ENCODE results near the gene LGALS7. TPM values are rescaled to one million over a fixed set of nuclear protein-coding genes. Genes with fewer than 3 reads are reported as not detected.
"Not testable (repeated sequence)": the region's sequence is repeated elsewhere in the genome, so short reads cannot be mapped to it uniquely, and the experiment has no call there.

LGALS7 gene
- total RNA-seq, 1 experiment from 2014 or later = not detected

DNA sequence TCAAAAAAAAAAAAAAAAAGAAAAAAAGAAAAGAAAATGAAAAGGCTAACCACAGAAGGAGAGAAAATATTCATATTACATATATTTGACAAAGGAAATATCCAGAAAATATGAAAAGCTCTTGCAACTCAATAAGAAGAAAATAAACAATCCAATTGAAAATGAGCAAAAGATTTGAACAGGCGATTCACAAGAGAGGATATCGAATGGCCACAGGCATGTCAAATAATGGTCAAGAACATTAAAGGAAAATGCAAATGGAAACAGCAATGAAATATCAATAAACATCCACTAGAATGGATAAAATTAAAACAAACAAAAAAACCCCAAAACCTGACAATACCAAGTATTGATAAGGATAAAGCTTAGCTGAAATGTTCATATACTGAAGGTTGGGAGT, 8.1 kb downstream of the LGALS7 start:
- TF ChIP-seq, protein P1, sequence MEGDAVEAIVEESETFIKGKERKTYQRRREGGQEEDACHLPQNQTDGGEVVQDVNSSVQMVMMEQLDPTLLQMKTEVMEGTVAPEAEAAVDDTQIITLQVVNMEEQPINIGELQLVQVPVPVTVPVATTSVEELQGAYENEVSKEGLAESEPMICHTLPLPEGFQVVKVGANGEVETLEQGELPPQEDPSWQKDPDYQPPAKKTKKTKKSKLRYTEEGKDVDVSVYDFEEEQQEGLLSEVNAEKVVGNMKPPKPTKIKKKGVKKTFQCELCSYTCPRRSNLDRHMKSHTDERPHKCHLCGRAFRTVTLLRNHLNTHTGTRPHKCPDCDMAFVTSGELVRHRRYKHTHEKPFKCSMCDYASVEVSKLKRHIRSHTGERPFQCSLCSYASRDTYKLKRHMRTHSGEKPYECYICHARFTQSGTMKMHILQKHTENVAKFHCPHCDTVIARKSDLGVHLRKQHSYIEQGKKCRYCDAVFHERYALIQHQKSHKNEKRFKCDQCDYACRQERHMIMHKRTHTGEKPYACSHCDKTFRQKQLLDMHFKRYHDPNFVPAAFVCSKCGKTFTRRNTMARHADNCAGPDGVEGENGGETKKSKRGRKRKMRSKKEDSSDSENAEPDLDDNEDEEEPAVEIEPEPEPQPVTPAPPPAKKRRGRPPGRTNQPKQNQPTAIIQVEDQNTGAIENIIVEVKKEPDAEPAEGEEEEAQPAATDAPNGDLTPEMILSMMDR (IDR thresholded peaks at IDR 0.05; ENCODE audit: insufficient read depth in 1 of 2, low read depth in 1 of 2, low read length in 1 of 2, severe bottlenecking in 1 of 2, unreplicated experiment in 1 of 2) = no peak
- H3K9me3 Mint-ChIP-seq (ENCODE audit: unreplicated experiment) = no peaks in the 10 kb centered on the region
- no peaks in the 10 kb centered on the region for H3K36me3 Mint-ChIP-seq (ENCODE audit: insufficient read depth, unreplicated experiment)
- Histone ChIP-seq H3K4me1 (peaks cover 9% of the 10 kb centered on the region; the same call in 1 of the 2 replicates), H3K9me3 (no peaks in the 10 kb centered on the region; the same call in none of the 2 replicates), H3K27me3 (replicated peaks; ENCODE audit: control insufficient read depth, insufficient read depth, low read length) (no peaks in the 10 kb centered on the region), H3K36me3 (ENCODE audit: control insufficient read depth, insufficient read depth, low read length) (no peaks in the 10 kb centered on the region), H3K4me3 (ENCODE audit: low read depth, low read length) (no peak overlapping the region)
- BruUV-seq (replicated peaks) = no TSS peak
- H3K4me3 Mint-ChIP-seq (ENCODE audit: unreplicated experiment) = no peak overlapping the region
- CTCF ChIA-PET = no interaction called here
- H3K27me3 Mint-ChIP-seq (ENCODE audit: insufficient read depth, unreplicated experiment) = no peaks in the 10 kb centered on the region
- no peak overlapping the region for H3K27ac Mint-ChIP-seq (ENCODE audit: unreplicated experiment)
- intact Hi-C loops (cut with micrococcal nuclease; ENCODE audit: unreplicated experiment) = no loop called here
- no peak for DNase-seq
- peaks cover 4% of the 10 kb centered on the region for H3K4me1 Mint-ChIP-seq (ENCODE audit: low read depth, unreplicated experiment)
- POLR2A ChIA-PET = no interaction called here

GRCh38 chr19:38763795-38764220, 9.5 kb downstream of the LGALS7 start:
- ChIA-PET POLR2A (interaction anchor here (0.6 kb wide), 1 partner anchor 48 kb away, joined by 11 read pairs; no protein-coding TSS in a partner anchor), CTCF (interaction anchor here (0.6 to 1.0 kb wide), 3 partner anchors 68 to 642 kb away, joined by 3 to 4 read pairs (median 3); partner anchors contain the start of genes MRPS12 and SARS2)
- Mint-ChIP-seq H3K27ac (ENCODE audit: unreplicated experiment) (peak overlapping the region; percentile 48), H3K4me3 (ENCODE audit: unreplicated experiment) (peak overlapping the region; percentile 30), H3K4me1 (ENCODE audit: low read depth, unreplicated experiment) (peaks cover 4% of the 10 kb centered on the region), H3K36me3 (ENCODE audit: insufficient read depth, unreplicated experiment) (no peaks in the 10 kb centered on the region), H3K27me3 (ENCODE audit: insufficient read depth, unreplicated experiment) (no peaks in the 10 kb centered on the region), H3K9me3 (ENCODE audit: unreplicated experiment) (no peaks in the 10 kb centered on the region)
- no peak overlapping the region for H3K4me3 ChIP-seq (ENCODE audit: low read depth, low read length)
- H3K9me3 ChIP-seq = no peaks in the 10 kb centered on the region; the same call in none of the 2 replicates
- intact Hi-C loops (cut with micrococcal nuclease; ENCODE audit: unreplicated experiment) = no loop called here
- H3K4me1 ChIP-seq = peaks cover 9% of the 10 kb centered on the region; the same call in 1 of the 2 replicates
- BruUV-seq (replicated peaks) = no TSS peak
- H3K36me3 ChIP-seq (ENCODE audit: control insufficient read depth, insufficient read depth, low read length) = no peaks in the 10 kb centered on the region
- DNase-seq = peak in 1 of 2 experiments; percentile 62
- TF ChIP-seq, protein P1 (IDR thresholded peaks at IDR 0.05; ENCODE audit: insufficient read depth in 1 of 2, low read depth in 1 of 2, low read length in 1 of 2, severe bottlenecking in 1 of 2, unreplicated experiment in 1 of 2) = no peak
- H3K27me3 ChIP-seq (replicated peaks; ENCODE audit: control insufficient read depth, insufficient read depth, low read length) = no peaks in the 10 kb centered on the region

DNA sequence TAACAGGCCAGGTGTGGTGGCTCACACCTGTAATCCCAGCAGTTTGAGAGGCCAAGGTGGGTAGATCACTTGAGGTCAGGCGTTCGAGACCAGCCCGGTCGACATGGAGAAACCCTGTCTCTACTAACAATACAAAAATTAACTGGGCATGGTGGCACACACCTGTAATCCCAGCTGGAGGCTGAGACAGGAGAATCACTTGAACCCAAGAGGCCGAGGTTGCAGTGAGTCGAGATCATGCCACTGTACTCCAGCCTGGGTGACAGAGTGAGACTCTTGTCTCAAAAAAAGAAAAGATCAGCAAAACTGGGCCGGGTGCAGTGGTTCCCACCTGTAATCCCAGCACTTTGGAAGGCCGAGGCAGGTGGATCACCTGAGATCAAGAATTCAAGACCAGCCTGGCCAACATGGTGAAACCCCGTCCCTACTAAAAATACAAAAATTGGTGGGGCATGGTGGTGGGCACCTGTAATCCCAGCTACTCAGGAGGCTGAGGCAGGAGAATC, 11.4 kb downstream of the LGALS7 start:
- H3K4me1 Mint-ChIP-seq (ENCODE audit: low read depth, unreplicated experiment); H3K27me3 Mint-ChIP-seq (ENCODE audit: insufficient read depth, unreplicated experiment); H3K4me3 ChIP-seq (ENCODE audit: low read depth, low read length); H3K36me3 ChIP-seq (ENCODE audit: control insufficient read depth, insufficient read depth, low read length); intact Hi-C loops (cut with micrococcal nuclease; ENCODE audit: unreplicated experiment); H3K36me3 Mint-ChIP-seq (ENCODE audit: insufficient read depth, unreplicated experiment); CTCF ChIA-PET; H3K4me1 ChIP-seq; H3K9me3 ChIP-seq; H3K27ac Mint-ChIP-seq (ENCODE audit: unreplicated experiment); H3K9me3 Mint-ChIP-seq (ENCODE audit: unreplicated experiment); DNase-seq; H3K27me3 ChIP-seq (replicated peaks; ENCODE audit: control insufficient read depth, insufficient read depth, low read length); BruUV-seq (replicated peaks); H3K4me3 Mint-ChIP-seq (ENCODE audit: unreplicated experiment): not testable (repeated sequence)
- POLR2A ChIA-PET = interaction anchor here (0.6 kb wide), 3 partner anchors 70 to 157 kb away, joined by 3 to 12 read pairs (median 3); partner anchors contain the start of gene NFKBIB

- H3K27me3 ChIP-seq (replicated peaks; ENCODE audit: control insufficient read depth, insufficient read depth, low read length); H3K4me3 Mint-ChIP-seq (ENCODE audit: unreplicated experiment); H3K9me3 Mint-ChIP-seq (ENCODE audit: unreplicated experiment); intact Hi-C loops (cut with micrococcal nuclease; ENCODE audit: unreplicated experiment); CTCF ChIA-PET; H3K36me3 ChIP-seq (ENCODE audit: control insufficient read depth, insufficient read depth, low read length); H3K4me1 ChIP-seq; DNase-seq; H3K27ac Mint-ChIP-seq (ENCODE audit: unreplicated experiment); H3K4me1 Mint-ChIP-seq (ENCODE audit: low read depth, unreplicated experiment); H3K27me3 Mint-ChIP-seq (ENCODE audit: insufficient read depth, unreplicated experiment); H3K4me3 ChIP-seq (ENCODE audit: low read depth, low read length); H3K9me3 ChIP-seq; BruUV-seq (replicated peaks); H3K36me3 Mint-ChIP-seq (ENCODE audit: insufficient read depth, unreplicated experiment): not testable (repeated sequence)
- POLR2A ChIA-PET = interaction anchor here (0.6 to 0.7 kb wide), 4 partner anchors 71 to 170 kb away, joined by 3 to 12 read pairs (median 4); partner anchors contain the start of genes MRPS12 and NFKBIB
These were observed 12.4 kb downstream of the LGALS7 start for GRCh38 chr19:38760805-38761517.
